ENCODE results near the gene GPR15LG. TPM values are rescaled to one million over a fixed set of nuclear protein-coding genes. Genes with fewer than 3 reads are reported as not detected.
"Not testable (repeated sequence)": the region's sequence is repeated elsewhere in the genome, so short reads cannot be mapped to it uniquely, and the experiment has no call there.

The GPR15LG gene
- total RNA-seq, 4 donors from 2014 or later = 10.3 to 25.8 (median 19.7) TPM

- H3K4me3 ChIP-seq (ENCODE audit: low read depth, poor library complexity, severe bottlenecking); intact Hi-C loops (cut with DNase I; ENCODE audit: low total_unique reads): not testable (repeated sequence)
- 56 to 59% methylated on average over 21 of the region's 21 CpGs for WGBS, 2 donors
- DNase-seq (ENCODE audit: low spot score in 2 of 2) = peak in 1 of 2 donors; percentile 80
These were observed 1.7 kb upstream of the GPR15LG start for GRCh38 chr10:84171700-84172466.

GRCh38 chr10:84172467-84173356, 889 bp upstream of the GPR15LG start:
- 83 to 85% methylated on average over 9 of the region's 9 CpGs for WGBS, 2 donors
- H3K4me3 ChIP-seq (ENCODE audit: low read depth, poor library complexity, severe bottlenecking) = no peak overlapping the region
- TF ChIP-seq POLR2A (IDR thresholded peaks at IDR 0.05) = no peak
- TF ChIP-seq CTCF (IDR thresholded peaks at IDR 0.05) = no peak
- DNase-seq (ENCODE audit: low spot score in 2 of 2) = peak in 1 of 2 donors; percentile 76
- intact Hi-C loops (cut with DNase I; ENCODE audit: low total_unique reads) = no loop called here

GRCh38 chr10:84175436-84175835, 1.8 kb downstream of the GPR15LG start:
- H3K4me3 ChIP-seq (ENCODE audit: low read depth, poor library complexity, severe bottlenecking) = no peak overlapping the region
- TF ChIP-seq POLR2A (IDR thresholded peaks at IDR 0.05) (no peak), CTCF (IDR thresholded peaks at IDR 0.05) (no peak)
- 88 to 89% methylated on average over 6 of the region's 6 CpGs for WGBS, 2 donors
- DNase-seq (ENCODE audit: low spot score in 2 of 2) = peak in 1 of 2 donors; percentile 39
- intact Hi-C loops (cut with DNase I; ENCODE audit: low total_unique reads) = no loop called here

GRCh38 chr10:84176351-84176750, 2.8 kb downstream of the GPR15LG start:
- no peak overlapping the region for H3K4me3 ChIP-seq (ENCODE audit: low read depth, poor library complexity, severe bottlenecking)
- WGBS, 2 donors = 60 to 64% methylated on average over 4 of the region's 4 CpGs
- TF ChIP-seq CTCF (IDR thresholded peaks at IDR 0.05) (no peak), POLR2A (IDR thresholded peaks at IDR 0.05) (no peak)
- DNase-seq (ENCODE audit: low spot score in 2 of 2) = peak in 1 of 2 donors; percentile 73
- intact Hi-C loops (cut with DNase I; ENCODE audit: low total_unique reads) = no loop called here

GRCh38 chr10:84176836-84177474, 3.4 kb downstream of the GPR15LG start:
- no peak overlapping the region for H3K4me3 ChIP-seq (ENCODE audit: low read depth, poor library complexity, severe bottlenecking)
- peak in 1 of 2 donors; percentile 79 for DNase-seq (ENCODE audit: low spot score in 2 of 2)
- TF ChIP-seq POLR2A (IDR thresholded peaks at IDR 0.05) (no peak), CTCF (IDR thresholded peaks at IDR 0.05) (no peak)
- intact Hi-C loops (cut with DNase I; ENCODE audit: low total_unique reads) = no loop called here
- 38 to 63% methylated on average over 2 to 4 of the region's 4 CpGs for WGBS, 2 donors
